ENCODE measurements around the gene DHX58.

DHX58 gene

GRCh38 chr17:42110301-42111264 is 1.9 kb downstream of the DHX58 start:
- DNase-seq (ENCODE audit: low spot score), result no peak

DNA sequence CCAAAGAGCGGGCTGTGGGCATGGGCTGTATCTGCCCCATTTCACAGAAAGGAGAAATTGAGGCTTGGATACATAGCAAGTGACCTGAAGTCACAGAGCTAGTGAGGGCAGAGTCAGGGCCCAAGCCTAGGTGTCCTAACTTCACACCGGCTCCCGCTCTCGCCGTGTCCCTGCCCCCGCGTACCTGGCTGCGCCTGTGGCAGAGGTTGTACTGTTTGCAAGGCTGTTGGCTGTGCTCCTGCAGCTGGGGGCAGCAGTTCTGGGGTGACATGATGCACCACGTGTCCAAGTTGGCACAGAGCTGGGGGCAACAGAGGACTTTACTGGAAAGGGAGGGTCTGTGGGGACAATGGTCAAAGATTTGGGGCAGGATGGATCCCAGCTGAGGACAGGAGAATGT is 3.4 kb downstream of the DHX58 start:
- no peak for DNase-seq (ENCODE audit: low spot score)

DNA sequence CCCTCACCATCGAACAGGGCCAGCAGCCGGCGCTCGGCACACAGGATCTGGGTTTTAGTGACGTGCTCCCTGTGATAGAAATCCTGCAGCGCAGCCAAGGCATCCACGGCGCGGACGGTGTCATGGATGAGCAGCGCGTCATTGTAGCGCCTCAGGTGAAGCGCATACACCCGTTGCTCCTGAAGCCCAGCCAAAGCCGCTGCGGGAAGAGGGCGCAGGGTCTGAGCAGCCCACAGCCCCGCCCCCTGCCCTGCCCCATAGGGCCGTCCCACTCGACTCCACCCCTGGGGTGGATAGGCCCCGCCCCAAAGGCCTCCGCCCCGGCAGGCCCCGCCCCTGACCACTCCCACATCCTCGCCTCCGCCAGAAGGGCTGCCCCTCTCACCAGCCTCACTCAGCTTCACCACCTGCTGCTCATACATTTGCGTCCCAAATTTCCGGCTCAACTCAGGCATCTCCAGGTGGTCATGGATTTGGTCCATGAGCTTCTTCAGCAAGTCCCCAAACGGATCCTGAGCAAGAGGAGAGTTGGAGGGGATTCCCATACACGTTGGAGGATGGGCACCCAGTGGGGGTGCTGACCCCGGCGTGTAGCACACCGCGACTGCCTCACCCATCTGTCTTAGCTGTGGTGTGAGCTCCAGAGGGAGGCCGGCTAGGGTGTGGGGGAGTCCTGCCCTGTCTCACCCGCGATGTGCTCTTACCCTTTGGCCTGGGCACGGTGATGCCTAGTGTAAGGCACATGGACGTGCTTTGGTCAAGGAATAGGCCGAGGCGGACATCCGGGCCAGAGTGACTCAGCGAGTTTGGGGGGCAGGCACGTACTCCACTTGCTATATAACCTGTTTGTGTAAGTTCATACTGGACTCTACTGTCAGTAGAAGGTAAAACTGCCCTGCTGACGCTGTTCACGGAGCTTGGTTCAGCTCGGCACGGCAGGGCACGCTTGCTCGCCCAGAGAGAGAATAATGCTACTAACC is 4.6 kb downstream of the DHX58 start:
- no peak for DNase-seq (ENCODE audit: low spot score)

DNA sequence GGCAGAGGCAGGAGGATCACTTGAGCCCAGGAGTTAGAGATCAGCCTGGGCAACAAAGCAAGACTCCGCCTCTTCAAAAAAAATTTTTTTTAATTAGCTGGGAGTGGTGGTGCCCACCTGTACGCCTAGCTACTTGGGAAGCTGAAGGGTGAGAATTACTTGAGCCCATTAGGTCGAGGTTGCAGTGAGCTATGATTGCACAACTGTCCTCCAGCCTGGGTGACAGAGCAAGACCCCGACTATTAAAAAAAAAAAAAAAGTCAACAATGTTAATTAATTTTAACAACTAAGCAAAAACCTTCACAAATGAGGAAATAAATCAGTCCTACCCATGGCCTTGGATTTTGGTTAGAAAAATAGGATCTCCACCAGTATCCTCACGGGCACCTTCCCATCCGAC is 5.4 kb downstream of the DHX58 start:
- no peak for DNase-seq (ENCODE audit: low spot score)

GRCh38 chr17:42106009-42106408 is 6.5 kb downstream of the DHX58 start:
- DNase-seq (ENCODE audit: low spot score), result no peak

- DNase-seq (ENCODE audit: low spot score), result no peak
These were observed 8.2 kb downstream of the DHX58 start for GRCh38 chr17:42104264-42104663.

GRCh38 chr17:42103221-42103954 is 9.1 kb downstream of the DHX58 start:
- DNase-seq (ENCODE audit: low spot score), result no peak

- peak; percentile 38 for DNase-seq (ENCODE audit: low spot score)
These were observed 10.8 kb downstream of the DHX58 start for GRCh38 chr17:42101513-42102292.

GRCh38 chr17:42098730-42099399 is 13.6 kb downstream of the DHX58 start:
- DNase-seq (ENCODE audit: low spot score), result no peak

DNA sequence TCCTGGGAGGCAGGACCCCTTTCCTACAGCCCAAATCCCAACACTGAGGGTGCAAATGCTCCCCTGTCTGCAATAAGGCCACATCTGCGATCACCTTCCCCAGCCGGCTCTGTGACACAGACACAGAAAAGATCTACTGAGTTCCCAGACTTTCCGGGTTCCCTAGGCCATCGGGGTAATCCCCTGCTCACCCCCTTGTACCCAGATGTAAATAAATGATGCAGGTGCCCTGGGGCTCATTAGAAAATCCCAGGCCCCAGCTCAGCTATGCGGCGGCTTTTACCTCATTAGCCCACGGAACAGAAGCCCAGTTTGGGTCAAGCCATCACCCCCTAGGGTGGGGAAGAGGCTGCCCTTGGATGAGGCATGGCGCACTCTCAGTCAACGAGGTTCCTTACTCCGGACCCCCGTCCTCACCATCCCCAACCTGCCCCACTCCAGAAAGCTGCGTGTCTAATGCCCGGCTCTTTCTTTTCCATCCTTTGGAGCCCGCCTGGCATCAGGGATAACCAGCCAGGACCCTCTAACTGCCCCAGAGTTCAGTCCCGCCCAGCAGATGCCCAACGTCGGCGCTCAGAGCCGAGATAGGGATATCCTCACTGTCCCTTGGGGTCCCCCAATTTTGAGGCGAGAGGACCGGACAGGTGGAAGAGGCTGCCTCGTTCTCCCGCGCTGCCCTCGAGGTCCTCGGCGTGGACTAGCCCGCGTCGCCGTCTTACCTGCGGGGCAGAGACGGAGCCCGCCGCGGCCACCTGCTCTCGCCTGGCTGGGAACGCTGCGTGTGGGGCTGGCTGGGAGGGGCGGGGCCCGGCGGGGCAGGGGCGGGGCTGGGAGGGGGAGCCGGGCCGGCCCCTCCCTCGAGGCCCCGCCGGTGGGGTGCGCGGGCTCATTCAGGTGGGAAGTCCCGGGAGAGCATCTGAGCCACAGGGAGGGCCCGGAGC is 14.6 kb downstream of the DHX58 start, which contains the start of gene ZNF385C:
ZNF385C (minus strand) TSS at position 783 of the 941 bp plus-strand sequence. CDS start 35,417 bp downstream, outside the sequence.
- DNase-seq (ENCODE audit: low spot score), result no peak

DNA sequence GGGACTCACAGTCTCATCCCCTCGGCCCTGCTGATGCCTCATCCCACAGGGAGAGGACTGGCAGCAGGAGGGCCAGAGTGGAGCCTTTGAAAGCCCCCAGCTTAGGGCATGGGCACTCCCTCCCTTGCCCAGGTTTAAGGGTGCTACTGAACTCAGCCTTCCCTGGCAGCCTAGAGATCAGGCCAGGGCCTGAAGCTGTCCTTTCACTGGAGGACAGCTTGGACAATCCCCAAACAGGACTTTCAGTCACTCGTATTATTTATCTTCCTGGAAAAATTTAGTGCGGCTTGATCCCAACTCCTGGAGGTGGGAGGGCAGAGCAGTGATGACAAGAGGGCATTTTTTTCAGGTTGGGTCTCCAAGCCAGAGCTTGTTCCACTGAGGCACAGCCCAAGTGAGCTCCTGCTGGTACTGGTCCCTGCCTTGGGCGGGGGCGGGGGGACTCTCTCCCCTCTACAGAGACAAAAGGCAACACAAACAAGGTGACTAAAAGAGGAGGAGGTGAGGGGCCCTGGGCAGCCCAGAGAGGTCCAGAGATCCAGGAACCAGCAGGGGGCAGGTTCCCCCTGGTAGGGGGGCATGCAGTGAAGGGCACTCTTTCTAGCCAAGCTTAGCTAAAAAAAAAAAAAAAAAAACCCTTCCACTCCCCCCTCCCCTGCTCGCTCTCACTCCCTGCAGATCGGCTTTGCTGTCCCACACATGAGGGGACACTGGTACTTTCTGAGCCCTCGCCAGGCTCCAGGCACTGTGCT is 16.0 kb downstream of the DHX58 start:
- DNase-seq (ENCODE audit: low spot score), result no peak

DNA sequence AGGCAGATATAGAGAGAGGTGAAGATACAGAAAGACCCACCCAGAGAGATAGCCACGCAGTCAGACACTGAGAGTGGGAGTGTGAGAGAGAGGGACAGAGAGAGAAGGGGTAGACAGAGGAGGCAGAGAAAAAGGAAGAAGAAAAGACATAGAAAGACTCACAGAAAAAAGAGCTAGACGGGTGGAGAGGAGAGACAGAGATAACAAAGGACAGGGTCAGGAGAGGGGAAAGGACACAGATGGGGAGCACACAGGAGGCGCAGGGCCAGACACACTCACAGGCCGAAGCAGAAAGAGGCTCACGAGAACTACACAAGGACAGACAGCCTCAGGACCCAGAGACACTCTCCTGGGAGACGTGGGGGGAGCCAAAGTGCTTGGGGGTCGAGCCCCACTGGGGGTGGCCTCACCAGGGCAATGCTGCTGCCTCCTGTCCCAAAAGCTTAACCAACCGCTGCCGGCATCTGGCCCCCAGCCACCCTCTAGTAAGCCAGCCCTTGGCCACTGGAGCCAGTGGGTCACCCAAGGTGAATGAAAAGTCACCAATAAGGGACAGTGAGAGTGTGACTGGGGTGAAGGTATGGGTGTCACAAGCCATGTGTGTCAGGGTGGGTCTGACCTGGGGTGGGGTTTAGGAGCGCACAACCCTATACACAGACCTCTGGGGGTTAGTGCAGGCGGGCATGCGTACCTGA is 18.0 kb downstream of the DHX58 start:
- DNase-seq (ENCODE audit: low spot score), result no peak

DNA sequence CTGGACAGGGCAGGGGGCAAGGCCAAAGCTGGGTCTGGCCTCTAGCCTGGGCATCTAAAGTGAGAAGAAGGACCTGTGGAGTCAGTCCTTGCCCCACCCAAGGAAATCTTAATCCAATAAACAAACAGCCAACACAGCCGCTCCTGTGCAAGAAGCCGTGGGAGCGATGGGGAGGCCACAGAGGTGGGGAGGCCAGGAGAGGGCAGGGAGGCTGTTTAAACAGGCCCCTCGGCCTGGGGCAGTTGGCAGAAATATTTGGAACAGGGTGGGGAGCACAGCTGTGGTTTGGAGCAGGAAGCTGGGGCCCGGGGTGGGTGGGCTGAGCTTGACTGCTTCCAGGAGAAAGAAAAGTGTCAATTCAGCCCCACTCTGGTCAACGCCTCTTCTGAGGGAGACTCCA is 19.6 kb downstream of the DHX58 start:
- DNase-seq (ENCODE audit: low spot score), result no peak

DNA sequence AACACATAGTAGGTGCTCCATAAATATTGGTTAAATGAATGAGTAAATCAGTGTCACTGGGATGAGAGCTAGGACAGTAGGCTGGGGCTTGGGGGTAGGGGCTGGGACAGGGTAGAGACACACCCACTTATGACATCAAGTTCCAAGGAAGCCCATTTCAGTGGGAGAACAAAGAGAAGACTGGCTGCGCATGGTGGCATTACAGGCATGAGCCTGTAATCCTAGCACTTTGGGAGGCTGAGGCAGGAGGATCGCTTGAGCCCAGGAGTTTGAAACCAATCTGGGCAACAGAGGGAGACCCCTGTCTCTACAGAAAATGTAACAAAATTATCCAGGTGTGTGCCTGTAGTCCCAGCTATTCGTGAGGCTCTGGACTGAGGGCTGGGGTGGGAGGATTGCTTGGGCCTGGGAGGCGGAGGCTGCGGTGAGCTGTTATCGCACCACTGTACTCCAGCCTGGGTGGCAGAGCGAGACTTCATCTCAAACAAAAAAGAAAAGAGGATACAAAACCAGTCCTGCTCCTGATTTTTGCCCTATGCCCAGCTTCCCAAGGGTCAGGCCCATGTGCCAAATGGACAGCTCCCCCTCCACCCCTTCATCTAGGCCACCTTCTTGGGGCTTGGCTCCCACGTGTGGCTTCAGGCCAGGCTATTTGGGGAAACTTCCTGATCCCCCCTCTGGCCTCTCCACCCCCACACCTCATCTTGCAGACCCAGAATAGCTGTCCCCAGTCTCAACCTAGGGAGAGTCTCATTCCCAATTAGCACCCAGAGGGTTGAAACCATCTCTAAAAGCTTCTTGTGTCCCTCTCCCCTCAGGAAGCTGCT is 21.3 kb downstream of the DHX58 start:
- no peak for DNase-seq (ENCODE audit: low spot score)

DNA sequence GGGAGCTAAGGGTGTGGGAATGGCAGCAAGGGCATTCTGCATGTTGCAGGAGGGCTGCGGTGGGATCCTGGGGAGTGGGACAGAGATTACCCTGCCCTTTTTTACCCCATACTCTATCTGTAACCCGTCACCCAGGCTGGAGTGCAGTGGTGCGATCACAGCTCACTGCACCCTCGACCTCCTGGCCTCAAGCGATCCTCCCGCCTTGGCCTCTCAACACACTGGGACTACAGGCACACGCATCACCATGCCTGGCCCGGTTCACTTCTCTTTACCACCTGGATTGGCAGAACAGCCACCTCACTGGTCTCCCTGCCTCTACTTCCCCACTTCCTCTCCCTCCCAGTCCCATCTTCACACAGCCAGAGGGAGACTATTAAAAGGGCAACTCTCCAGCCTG is 23.8 kb downstream of the DHX58 start:
- DNase-seq (ENCODE audit: low spot score), result no peak

- peak; percentile 14 for DNase-seq (ENCODE audit: low spot score)
These were observed 24.5 kb downstream of the DHX58 start for GRCh38 chr17:42087736-42088705.
